Measurements from ENCODE around the gene USP48.

USP48 gene, protein sequence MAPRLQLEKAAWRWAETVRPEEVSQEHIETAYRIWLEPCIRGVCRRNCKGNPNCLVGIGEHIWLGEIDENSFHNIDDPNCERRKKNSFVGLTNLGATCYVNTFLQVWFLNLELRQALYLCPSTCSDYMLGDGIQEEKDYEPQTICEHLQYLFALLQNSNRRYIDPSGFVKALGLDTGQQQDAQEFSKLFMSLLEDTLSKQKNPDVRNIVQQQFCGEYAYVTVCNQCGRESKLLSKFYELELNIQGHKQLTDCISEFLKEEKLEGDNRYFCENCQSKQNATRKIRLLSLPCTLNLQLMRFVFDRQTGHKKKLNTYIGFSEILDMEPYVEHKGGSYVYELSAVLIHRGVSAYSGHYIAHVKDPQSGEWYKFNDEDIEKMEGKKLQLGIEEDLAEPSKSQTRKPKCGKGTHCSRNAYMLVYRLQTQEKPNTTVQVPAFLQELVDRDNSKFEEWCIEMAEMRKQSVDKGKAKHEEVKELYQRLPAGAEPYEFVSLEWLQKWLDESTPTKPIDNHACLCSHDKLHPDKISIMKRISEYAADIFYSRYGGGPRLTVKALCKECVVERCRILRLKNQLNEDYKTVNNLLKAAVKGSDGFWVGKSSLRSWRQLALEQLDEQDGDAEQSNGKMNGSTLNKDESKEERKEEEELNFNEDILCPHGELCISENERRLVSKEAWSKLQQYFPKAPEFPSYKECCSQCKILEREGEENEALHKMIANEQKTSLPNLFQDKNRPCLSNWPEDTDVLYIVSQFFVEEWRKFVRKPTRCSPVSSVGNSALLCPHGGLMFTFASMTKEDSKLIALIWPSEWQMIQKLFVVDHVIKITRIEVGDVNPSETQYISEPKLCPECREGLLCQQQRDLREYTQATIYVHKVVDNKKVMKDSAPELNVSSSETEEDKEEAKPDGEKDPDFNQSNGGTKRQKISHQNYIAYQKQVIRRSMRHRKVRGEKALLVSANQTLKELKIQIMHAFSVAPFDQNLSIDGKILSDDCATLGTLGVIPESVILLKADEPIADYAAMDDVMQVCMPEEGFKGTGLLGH

DNA sequence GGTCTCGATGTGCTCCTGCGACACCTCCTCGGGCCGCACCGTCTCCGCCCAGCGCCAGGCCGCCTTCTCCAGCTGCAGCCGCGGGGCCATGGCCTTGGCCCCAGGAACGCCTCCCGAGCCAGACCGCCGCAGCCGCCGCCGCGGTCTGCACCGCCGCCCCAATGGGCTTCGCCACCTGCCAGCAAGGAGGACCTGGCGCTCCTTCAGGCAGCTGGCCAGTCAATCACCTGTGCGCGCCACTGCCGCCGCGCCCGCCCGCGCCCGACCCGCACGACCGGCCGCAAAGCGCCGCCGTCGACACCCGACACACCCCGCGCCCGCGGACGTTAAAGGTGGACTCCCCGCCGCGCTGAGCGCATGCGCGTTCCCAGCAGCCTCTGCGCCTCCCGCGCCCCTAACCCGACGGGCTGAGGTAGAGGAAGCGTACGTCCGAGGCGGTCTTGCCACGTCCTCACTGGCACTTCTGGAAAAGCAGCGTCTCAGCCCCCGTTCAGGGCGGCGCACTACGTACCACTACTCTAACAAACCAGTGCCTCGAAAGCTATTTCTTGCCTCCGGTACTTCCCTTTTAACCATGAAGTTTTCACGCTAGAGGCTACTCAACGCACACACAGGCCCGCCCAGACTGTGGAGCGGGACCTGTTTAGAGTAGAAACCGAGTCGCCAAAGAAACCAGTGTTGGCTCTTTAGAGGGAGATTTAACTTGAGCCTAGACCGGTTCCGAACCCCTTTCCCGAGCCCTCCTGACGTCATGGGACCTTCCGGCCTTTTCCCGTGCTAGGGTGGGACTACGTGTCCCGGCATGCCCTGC lies at the start of gene USP48:
USP48 (minus strand) TSS at position 282 of the 811 bp plus-strand sequence; CDS start at position 90, 192 bp downstream.
- TF ChIP-seq, protein P1, sequence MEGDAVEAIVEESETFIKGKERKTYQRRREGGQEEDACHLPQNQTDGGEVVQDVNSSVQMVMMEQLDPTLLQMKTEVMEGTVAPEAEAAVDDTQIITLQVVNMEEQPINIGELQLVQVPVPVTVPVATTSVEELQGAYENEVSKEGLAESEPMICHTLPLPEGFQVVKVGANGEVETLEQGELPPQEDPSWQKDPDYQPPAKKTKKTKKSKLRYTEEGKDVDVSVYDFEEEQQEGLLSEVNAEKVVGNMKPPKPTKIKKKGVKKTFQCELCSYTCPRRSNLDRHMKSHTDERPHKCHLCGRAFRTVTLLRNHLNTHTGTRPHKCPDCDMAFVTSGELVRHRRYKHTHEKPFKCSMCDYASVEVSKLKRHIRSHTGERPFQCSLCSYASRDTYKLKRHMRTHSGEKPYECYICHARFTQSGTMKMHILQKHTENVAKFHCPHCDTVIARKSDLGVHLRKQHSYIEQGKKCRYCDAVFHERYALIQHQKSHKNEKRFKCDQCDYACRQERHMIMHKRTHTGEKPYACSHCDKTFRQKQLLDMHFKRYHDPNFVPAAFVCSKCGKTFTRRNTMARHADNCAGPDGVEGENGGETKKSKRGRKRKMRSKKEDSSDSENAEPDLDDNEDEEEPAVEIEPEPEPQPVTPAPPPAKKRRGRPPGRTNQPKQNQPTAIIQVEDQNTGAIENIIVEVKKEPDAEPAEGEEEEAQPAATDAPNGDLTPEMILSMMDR (IDR thresholded peaks at IDR 0.05; ENCODE audit: control insufficient read depth, extremely low read depth, insufficient read depth) = no peak
- H3K4me3 ChIP-seq (ENCODE audit: low read depth, low read length) = peak within 1 kb of the TSS; percentile 63
- DNase-seq (ENCODE audit: low read depth) = peak; percentile 73

DNA sequence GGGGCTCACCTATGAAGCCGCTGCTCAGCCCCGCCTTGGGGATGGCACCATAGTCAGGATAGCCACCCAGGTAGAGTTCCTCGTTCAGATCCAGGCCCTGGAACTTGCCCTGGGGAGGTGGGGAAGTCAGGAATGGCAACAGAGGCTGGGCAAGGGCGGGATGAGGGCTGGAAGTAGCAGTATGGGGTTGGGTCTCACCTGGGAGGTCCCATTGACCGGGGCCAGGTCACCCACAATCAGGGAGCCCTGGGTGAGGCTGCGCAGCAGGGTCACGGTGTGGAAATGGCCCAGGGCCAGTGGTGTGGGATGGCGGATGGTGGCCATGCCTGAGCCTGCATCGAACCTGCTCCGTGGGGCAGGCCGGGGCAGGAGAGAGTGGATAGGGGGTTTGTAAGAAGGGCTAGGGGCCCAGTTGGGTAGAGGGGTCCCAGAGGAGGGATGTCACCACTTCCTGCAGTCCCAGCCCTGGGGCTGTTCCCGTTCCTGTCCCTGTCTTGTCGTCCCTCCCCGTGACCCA lies 48.6 kb upstream of the USP48 start:
- no peak for DNase-seq (ENCODE audit: low read depth)
- TF ChIP-seq, protein P1 (IDR thresholded peaks at IDR 0.05; ENCODE audit: control insufficient read depth, extremely low read depth, insufficient read depth) = no peak
- H3K4me3 ChIP-seq (ENCODE audit: low read depth, low read length) = no peak overlapping the region

DNA sequence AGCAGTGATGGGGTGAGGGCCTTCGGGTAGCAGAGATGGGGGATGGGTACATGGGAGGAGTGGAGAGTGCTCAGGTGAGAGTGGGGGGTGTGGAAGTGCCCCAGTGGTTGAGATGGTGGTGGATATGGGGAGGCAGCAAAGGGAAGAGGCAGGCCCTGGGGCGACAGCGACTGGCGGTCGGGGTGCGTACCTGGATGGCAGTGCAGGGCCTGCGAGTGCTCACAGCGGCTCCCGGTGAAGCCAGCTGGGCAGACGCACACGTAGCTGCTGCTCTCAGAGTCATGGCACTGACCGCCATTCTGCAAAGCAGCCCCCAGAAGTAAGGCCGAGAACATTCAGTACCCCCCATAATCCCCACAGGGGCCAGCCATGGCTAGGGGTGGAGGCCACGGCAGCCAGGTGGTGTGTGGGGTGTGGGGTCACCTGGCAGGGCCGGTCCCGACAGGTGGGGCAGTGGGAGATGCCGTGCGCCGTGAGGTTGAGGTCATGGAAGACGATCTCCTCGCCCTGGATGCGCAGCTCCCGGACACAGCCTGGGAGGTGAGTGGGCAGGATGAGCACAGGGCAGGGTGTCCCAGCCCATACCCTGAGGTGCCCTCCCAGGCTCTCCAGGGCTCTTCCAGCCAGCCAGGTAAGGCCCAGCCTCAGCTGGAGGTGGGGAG lies 48.0 kb upstream of the USP48 start:
- DNase-seq (ENCODE audit: low read depth) = no peak
- no peak overlapping the region for H3K4me3 ChIP-seq (ENCODE audit: low read depth, low read length)
- TF ChIP-seq, protein P1 (IDR thresholded peaks at IDR 0.05; ENCODE audit: control insufficient read depth, extremely low read depth, insufficient read depth) = no peak

DNA sequence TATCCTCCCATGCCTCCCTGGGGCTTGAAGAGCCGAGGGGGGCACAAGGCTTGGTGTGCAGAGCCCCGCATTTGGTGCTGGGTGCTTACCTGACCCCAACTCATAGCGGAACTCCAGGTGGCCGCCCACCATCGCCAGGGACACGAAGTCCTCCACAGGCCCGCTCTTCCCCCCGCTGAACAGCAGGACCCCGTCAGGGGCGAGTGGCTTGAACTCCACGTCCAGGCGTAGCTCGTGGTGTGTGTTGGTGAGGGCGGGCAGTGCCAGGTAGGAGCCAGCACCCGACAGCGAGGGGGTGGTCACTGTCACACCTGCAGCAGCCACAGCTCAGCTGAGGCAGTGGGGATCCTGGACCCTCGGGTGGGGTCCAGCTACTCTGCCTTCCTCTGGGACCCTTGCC lies 46.3 kb upstream of the USP48 start:
- TF ChIP-seq, protein P1 (IDR thresholded peaks at IDR 0.05; ENCODE audit: control insufficient read depth, extremely low read depth, insufficient read depth) = no peak
- DNase-seq (ENCODE audit: low read depth) = no peak
- H3K4me3 ChIP-seq (ENCODE audit: low read depth, low read length) = no peak overlapping the region

DNA sequence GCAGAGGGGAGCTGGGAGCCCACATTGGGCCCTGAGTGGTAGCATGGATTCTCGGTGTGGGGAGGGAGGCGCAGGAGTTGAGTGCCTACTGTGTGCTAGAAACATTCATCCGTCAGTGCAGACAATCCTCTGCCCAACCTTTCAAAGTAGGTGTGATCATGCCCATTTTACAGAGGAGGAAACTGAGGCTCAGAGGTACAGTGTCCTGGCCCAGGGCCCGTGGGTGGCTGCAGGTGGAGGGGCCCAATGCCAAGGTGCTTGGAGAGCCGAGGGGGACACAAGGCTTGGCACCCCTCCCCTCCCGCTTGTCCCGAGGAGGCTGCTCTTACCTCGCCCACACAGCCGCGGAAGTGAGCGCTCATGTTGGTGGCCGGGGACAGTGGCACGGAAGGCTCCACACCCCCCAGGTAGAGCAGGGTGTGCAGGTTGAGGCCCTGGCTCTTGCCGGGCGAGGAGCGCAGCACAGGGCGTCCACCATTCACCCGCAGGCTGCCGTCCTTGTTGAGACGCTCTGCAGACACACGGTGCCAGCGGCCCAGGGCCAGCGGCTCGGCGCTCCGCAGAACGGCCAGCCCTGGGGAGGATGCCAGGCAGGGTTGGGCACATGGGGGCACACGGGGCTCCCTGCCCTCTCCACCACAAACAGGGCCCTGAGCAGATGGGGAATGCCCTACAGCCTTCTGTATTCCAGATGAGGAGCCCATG lies 45.7 kb upstream of the USP48 start:
- H3K4me3 ChIP-seq (ENCODE audit: low read depth, low read length) = no peak overlapping the region
- TF ChIP-seq, protein P1 (IDR thresholded peaks at IDR 0.05; ENCODE audit: control insufficient read depth, extremely low read depth, insufficient read depth) = no peak
- no peak for DNase-seq (ENCODE audit: low read depth)
